A673 (cell line): ENCODE results near the gene H2BK1. TPM values are rescaled to one million over a fixed set of nuclear protein-coding genes. Genes with fewer than 3 reads are reported as not detected.

ENCODE experiments used
- BruUV-seq: library from RNA; stranded (reverse); fragments of 400-500 nt; replicated peaks from 2 replicates; lab custom pipeline; 2021; lab: Mats Ljungman, UMichigan
- CTCF ChIA-PET: fragments of 300-600 bp; sonication (Branson Sonifier 250); formaldehyde crosslinking; loops from one replicate; lab custom pipeline; 2022; ENCODE audit warnings: antibody characterized with exemption; lab: Charles Lee
- POLR2A ChIA-PET: fragments of 300-600 bp; sonication (Branson Sonifier 250); formaldehyde crosslinking; loops from one replicate; lab custom pipeline; 2022; ENCODE audit warnings: antibody characterized with exemption; ENCODE audit not compliant: low non-redundant PET; lab: Charles Lee
- DNase-seq: peaks from one replicate; pipeline ENCODE4 v3.0.0-alpha.2; 2015; ENCODE audit warnings: low spot score
- H3K27ac ChIP-seq: fragments of 200-600 bp; sonication (generic); 2 replicates; pipeline ENCODE4 v1.5.1; 2016; ENCODE audit warnings: mixed run types, low read depth, mild to moderate bottlenecking, mixed read lengths, antibody characterized with exemption, low read length; ENCODE audit not compliant: poor library complexity, severe bottlenecking
- H3K27me3 ChIP-seq: fragments of 200-600 bp; sonication (generic); replicated peaks from 2 replicates; pipeline ENCODE4 v1.6.1; 2017; ENCODE audit warnings: mixed run types, low read depth, mild to moderate bottlenecking, mixed read lengths, antibody characterized with exemption, low read length; ENCODE audit not compliant: insufficient read depth, poor library complexity
- H3K36me3 ChIP-seq: fragments of 200-600 bp; sonication (generic); 2 replicates; pipeline ENCODE4 v1.6.1; 2016; ENCODE audit warnings: mixed run types, mild to moderate bottlenecking, mixed read lengths, antibody characterized with exemption, low read length; ENCODE audit not compliant: insufficient read depth, poor library complexity, severe bottlenecking
- H3K4me1 ChIP-seq: fragments of 200-600 bp; sonication (generic); 2 replicates; pipeline ENCODE4 v1.6.1; 2017; ENCODE audit warnings: mixed run types, mild to moderate bottlenecking, mixed read lengths, antibody characterized with exemption, low read length; ENCODE audit not compliant: insufficient read depth, poor library complexity, severe bottlenecking
- H3K4me3 ChIP-seq: fragments of 200-600 bp; sonication (generic); 2 replicates; pipeline ENCODE4 v1.5.1; 2016; ENCODE audit warnings: low read depth, mixed run types, mild to moderate bottlenecking, mixed read lengths, low read length; ENCODE audit not compliant: poor library complexity, severe bottlenecking
- H3K9me3 ChIP-seq: fragments of 200-600 bp; sonication (generic); 2 replicates; pipeline ENCODE4 v1.6.1; 2016; ENCODE audit warnings: mixed run types, low read depth, mild to moderate bottlenecking, mixed read lengths, antibody characterized with exemption, low read length; ENCODE audit not compliant: poor library complexity, severe bottlenecking
- EZH2 ChIP-seq: fragments of 200-600 bp; sonication (generic); IDR thresholded peaks from 2 replicates; pipeline ENCODE4 v1.6.1; 2017; ENCODE audit warnings: borderline replicate concordance, low read depth, mild to moderate bottlenecking, mixed read lengths, antibody characterized with exemption, low read length; ENCODE audit not compliant: poor library complexity, severe bottlenecking
- intact Hi-C: fragments of 100-400 bp; cut with micrococcal nuclease; formaldehyde crosslinking; loops from one replicate; pipeline ENCODE4 v1.10.0; 2022; ENCODE audit not compliant: unreplicated experiment
- total RNA-seq: library from RNA; stranded (reverse); gene quantifications from 2 replicates; pipeline ENCODE4 v1.2.3, GENCODE V29; 2021
- TF ChIP-seq, protein P1 (sequence below): fragments of 300-800, 200-600 bp; sonication (generic); conservative IDR thresholded peaks from 2 replicates; pipeline ENCODE4 v1.5.1; 2017; ENCODE audit warnings: low read depth, mild to moderate bottlenecking, antibody characterized with exemption, low read length, moderate library complexity, mixed read lengths

The H2BK1 gene
- total RNA-seq, 1 experiment from 2014 or later, result not detected

DNA sequence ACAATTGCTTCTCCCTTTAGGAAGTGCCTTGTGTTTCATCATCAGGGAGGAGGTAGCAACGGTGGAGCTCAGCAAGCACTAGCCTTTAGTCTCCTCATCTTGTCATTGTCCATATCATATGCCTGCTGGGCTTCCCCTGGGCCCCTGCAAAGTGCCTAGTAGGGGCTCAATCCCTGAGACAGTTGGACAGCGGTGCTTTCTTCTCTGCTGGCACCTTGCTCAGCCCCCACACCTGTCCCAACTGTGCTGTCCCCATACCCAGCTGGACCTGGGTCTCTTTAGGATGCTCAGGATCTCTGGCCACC, 32.7 kb upstream of the H2BK1 start:
- Histone ChIP-seq H3K27me3 (no peaks in the 10 kb centered on the region), H3K27ac (peak overlapping the region; percentile 52), H3K9me3 (no peaks in the 10 kb centered on the region), H3K4me3 (no peak overlapping the region), H3K4me1 (peaks cover 45% of the 10 kb centered on the region), H3K36me3 (peaks cover 36% of the 10 kb centered on the region)
- intact Hi-C loops, result no loop called here
- no TSS peak for BruUV-seq
- TF ChIP-seq, protein P1, sequence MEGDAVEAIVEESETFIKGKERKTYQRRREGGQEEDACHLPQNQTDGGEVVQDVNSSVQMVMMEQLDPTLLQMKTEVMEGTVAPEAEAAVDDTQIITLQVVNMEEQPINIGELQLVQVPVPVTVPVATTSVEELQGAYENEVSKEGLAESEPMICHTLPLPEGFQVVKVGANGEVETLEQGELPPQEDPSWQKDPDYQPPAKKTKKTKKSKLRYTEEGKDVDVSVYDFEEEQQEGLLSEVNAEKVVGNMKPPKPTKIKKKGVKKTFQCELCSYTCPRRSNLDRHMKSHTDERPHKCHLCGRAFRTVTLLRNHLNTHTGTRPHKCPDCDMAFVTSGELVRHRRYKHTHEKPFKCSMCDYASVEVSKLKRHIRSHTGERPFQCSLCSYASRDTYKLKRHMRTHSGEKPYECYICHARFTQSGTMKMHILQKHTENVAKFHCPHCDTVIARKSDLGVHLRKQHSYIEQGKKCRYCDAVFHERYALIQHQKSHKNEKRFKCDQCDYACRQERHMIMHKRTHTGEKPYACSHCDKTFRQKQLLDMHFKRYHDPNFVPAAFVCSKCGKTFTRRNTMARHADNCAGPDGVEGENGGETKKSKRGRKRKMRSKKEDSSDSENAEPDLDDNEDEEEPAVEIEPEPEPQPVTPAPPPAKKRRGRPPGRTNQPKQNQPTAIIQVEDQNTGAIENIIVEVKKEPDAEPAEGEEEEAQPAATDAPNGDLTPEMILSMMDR, result no peak
- no peak for TF ChIP-seq EZH2
- ChIA-PET POLR2A (no interaction called here), CTCF (interaction anchor here (0.6 to 0.7 kb wide), 2 partner anchors 20 to 345 kb away, joined by 3 to 6 read pairs; no protein-coding TSS in a partner anchor)
- DNase-seq, result no peak

GRCh38 chr7:151242159-151243044, 32.1 kb upstream of the H2BK1 start:
- Histone ChIP-seq H3K27me3 (no peaks in the 10 kb centered on the region), H3K4me3 (no peak overlapping the region), H3K9me3 (no peaks in the 10 kb centered on the region), H3K27ac (peak overlapping the region; percentile 52), H3K36me3 (peaks cover 42% of the 10 kb centered on the region), H3K4me1 (peaks cover 41% of the 10 kb centered on the region)
- TF ChIP-seq EZH2, result no peak
- TF ChIP-seq, protein P1, result no peak
- no peak for DNase-seq
- intact Hi-C loops, result no loop called here
- ChIA-PET CTCF (interaction anchor here (0.7 kb wide), 1 partner anchor 20 kb away, joined by 3 read pairs; no protein-coding TSS in a partner anchor), POLR2A (no interaction called here)
- BruUV-seq, result no TSS peak

GRCh38 chr7:151241755-151242096, 31.4 kb upstream of the H2BK1 start:
- DNase-seq, result no peak
- TF ChIP-seq, protein P1, result no peak
- TF ChIP-seq EZH2, result no peak
- ChIA-PET POLR2A (no interaction called here), CTCF (no interaction called here)
- Histone ChIP-seq H3K36me3 (peaks cover 48% of the 10 kb centered on the region), H3K9me3 (no peaks in the 10 kb centered on the region), H3K27me3 (no peaks in the 10 kb centered on the region), H3K4me1 (peaks cover 34% of the 10 kb centered on the region), H3K4me3 (no peak overlapping the region), H3K27ac (no peak overlapping the region)
- intact Hi-C loops, result no loop called here
- BruUV-seq, result no TSS peak
